ENCODE results near the gene RHOU. TPM values are rescaled to one million over a fixed set of nuclear protein-coding genes. Genes with fewer than 3 reads are reported as not detected.
"Not testable (repeated sequence)": the region's sequence is repeated elsewhere in the genome, so short reads cannot be mapped to it uniquely, and the experiment has no call there.

RHOU gene
- 10 to 100 TPM; 17.9 to 43.5 (median 42.1) TPM for polyA plus RNA-seq
- long read RNA-seq, donor 1 = 0 reads
- long read RNA-seq, donor 2, full-length matches to known transcripts = 10 of 10 reads
- long read RNA-seq, donor 2, partial matches to known transcripts = 0 of 10 reads
- long read RNA-seq, donor 2, other reads (novel, unspliced or antisense) = 0 of 10 reads
- long read RNA-seq, donor 3, full-length matches to known transcripts = 19 of 25 reads
- long read RNA-seq, donor 3, partial matches to known transcripts = 0 of 25 reads
- long read RNA-seq, donor 3, other reads (novel, unspliced or antisense) = 6 of 25 reads
- long read RNA-seq, donor 4 = 0 reads
- long read RNA-seq, donor 5, full-length matches to known transcripts = 6 of 6 reads
- long read RNA-seq, donor 5, partial matches to known transcripts = 0 of 6 reads
- long read RNA-seq, donor 5, other reads (novel, unspliced or antisense) = 0 of 6 reads
- long read RNA-seq, donor 6, full-length matches to known transcripts = 13 of 13 reads
- long read RNA-seq, donor 6, partial matches to known transcripts = 0 of 13 reads
- long read RNA-seq, donor 6, other reads (novel, unspliced or antisense) = 0 of 13 reads
- long read RNA-seq, donor 7 = 0 reads
- long read RNA-seq, donor 8, full-length matches to known transcripts = 1 of 1 reads
- long read RNA-seq, donor 8, partial matches to known transcripts = 0 of 1 reads
- long read RNA-seq, donor 8, other reads (novel, unspliced or antisense) = 0 of 1 reads
- long read RNA-seq, donor 9, full-length matches to known transcripts = 3 of 3 reads
- long read RNA-seq, donor 9, partial matches to known transcripts = 0 of 3 reads
- long read RNA-seq, donor 9, other reads (novel, unspliced or antisense) = 0 of 3 reads
- long read RNA-seq, donor 10, full-length matches to known transcripts = 15 of 20 reads
- long read RNA-seq, donor 10, partial matches to known transcripts = 0 of 20 reads
- long read RNA-seq, donor 10, other reads (novel, unspliced or antisense) = 5 of 20 reads

DNA sequence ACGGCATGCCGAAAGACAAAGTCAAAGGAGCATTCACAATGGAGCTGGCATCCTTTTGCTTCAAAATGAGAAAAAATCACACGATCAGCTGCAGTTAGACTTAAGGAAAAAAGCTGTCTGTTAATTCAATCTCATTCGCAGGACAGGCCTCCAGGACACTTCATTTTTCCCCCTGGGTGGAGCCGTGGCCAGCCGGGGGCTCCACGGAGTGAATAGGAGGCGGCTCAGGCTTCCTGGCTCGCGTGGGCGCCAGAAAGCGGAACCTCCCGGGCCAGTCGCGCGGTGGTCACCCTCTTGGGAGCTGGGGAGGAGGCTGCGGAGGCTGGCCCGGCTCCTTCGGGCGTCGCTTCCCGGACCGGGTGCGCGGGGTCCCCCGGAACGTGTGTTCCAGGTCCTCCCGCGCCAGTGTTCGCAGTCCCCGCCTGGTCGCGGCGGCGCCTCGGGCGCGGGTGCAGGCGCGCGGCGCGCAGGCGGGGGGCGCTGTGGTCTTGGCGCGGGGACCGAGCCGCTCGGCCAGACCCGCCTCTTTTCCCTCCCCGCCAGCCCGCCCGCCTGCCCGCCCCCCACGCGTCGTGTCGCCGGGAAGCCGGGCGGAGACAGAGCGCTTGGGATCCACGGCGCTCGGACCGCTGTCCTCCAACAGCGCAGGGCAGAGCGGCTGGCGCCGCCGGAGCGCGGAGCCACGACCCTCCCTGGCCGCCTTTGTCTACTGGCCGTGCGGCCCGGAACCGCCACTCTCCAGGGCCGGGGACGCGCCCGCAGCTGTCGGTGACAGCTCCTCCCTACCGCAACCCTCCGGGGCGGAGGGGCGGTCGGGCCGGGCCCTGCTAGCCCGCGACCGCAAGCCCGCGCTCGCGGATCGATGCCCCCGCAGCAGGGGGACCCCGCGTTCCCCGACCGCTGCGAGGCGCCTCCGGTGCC lies at the start of gene RHOU:
RHOU (plus strand) TSS at position 599 of the 921 bp plus-strand sequence; CDS start at position 863, 264 bp downstream.
- no peaks in the 10 kb centered on the region for H3K27me3 ChIP-seq (ENCODE audit: control insufficient read depth in 3 of 3, insufficient read depth in 3 of 3, low read length in 3 of 3)
- WGBS, 3 donors = 1% methylated on average over 56 to 107 of the region's 107 CpGs
- H3K27ac ChIP-seq (ENCODE audit: low read depth in 1 of 3, low read length in 2 of 3) = peak within 1 kb of the TSS; percentile 89 to 97 (median 92)
- H3K4me1 ChIP-seq (ENCODE audit: control insufficient read depth in 3 of 3, insufficient read depth in 2 of 3, low read depth in 1 of 3, low read length in 2 of 3) = peaks cover 0 to 22% (median 0%) of the 10 kb centered on the region in 3 donors
- FAIRE-seq (no peak), DNase-seq (peak; percentile 78 to 93)
- H3K36me3 ChIP-seq (ENCODE audit: control insufficient read depth in 3 of 3, insufficient read depth in 2 of 3, low read depth in 1 of 3, low read length in 3 of 3) = peaks cover 0 to 26% (median 0%) of the 10 kb centered on the region in 3 donors
- no peaks in the 10 kb centered on the region for H3K9me3 ChIP-seq (ENCODE audit: control insufficient read depth in 2 of 2, insufficient read depth in 1 of 2, low read depth in 1 of 2, low read length in 1 of 2)
- peak within 1 kb of the TSS; percentile 69 to 79 (median 76) for H3K4me3 ChIP-seq (ENCODE audit: low read depth in 1 of 3, low read length in 3 of 3)

DNA sequence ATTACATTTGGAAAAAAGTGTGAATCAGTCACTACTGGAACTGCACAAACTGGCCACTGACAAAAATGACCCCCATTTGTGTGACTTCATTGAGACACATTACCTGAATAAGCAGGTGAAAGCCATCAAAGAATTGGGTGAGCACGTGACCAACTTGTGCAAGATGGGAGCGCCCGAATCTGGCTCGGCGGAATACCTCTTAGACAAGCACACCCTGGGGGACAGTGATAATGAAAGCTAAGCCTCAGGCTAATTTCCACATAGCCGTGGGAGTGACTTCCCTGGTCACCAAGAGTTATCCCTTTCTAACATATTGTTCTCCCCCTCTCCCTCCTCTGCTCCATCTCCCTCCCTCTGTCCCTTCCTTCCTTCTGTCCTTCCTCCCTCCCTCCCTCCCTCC lies 47.7 kb upstream of the RHOU start:
- H3K4me1 ChIP-seq (ENCODE audit: control insufficient read depth in 3 of 3, insufficient read depth in 2 of 3, low read depth in 1 of 3, low read length in 2 of 3) = no peaks in the 10 kb centered on the region
- H3K4me3 ChIP-seq (ENCODE audit: low read depth in 1 of 3, low read length in 3 of 3) = no peak overlapping the region
- H3K9me3 ChIP-seq (ENCODE audit: control insufficient read depth in 2 of 2, insufficient read depth in 1 of 2, low read depth in 1 of 2, low read length in 1 of 2) = no peaks in the 10 kb centered on the region
- FAIRE-seq (no peak), DNase-seq (no peak)
- no peak overlapping the region for H3K27ac ChIP-seq (ENCODE audit: low read depth in 1 of 3, low read length in 2 of 3)
- H3K36me3 ChIP-seq (ENCODE audit: control insufficient read depth in 3 of 3, insufficient read depth in 2 of 3, low read depth in 1 of 3, low read length in 3 of 3) = no peaks in the 10 kb centered on the region
- peaks cover 0 to 5% (median 0%) of the 10 kb centered on the region in 3 donors for H3K27me3 ChIP-seq (ENCODE audit: control insufficient read depth in 3 of 3, insufficient read depth in 3 of 3, low read length in 3 of 3)
- 79 to 88% (median 88%) methylated on average over 6 of the region's 6 CpGs for WGBS, 3 donors

DNA sequence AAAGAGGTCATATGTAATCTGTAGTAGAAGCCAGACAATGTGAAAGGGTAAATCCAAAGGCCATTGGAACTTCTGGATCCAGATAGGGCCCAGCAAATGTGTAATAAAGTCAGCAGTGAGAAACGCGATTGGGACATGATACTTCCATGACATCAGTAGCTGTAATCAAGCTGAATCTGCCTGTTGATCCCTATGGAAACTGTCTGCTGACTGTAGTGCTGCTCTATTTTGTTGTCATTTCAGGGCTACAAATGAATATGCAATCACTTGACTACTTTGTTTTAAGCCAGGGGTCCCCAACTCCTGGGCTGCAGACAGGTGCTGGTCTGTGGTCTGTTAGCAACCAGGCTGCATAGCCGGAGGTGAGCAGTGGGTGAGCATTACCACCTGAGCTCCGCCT lies 46.0 kb upstream of the RHOU start:
- no peaks in the 10 kb centered on the region for H3K9me3 ChIP-seq (ENCODE audit: control insufficient read depth in 2 of 2, insufficient read depth in 1 of 2, low read depth in 1 of 2, low read length in 1 of 2)
- no peak overlapping the region for H3K4me3 ChIP-seq (ENCODE audit: low read depth in 1 of 3, low read length in 3 of 3)
- 48 to 82% (median 64%) methylated on average over 4 of the region's 4 CpGs for WGBS, 3 donors
- no peaks in the 10 kb centered on the region for H3K36me3 ChIP-seq (ENCODE audit: control insufficient read depth in 3 of 3, insufficient read depth in 2 of 3, low read depth in 1 of 3, low read length in 3 of 3)
- no peak for FAIRE-seq
- no peaks in the 10 kb centered on the region for H3K4me1 ChIP-seq (ENCODE audit: control insufficient read depth in 3 of 3, insufficient read depth in 2 of 3, low read depth in 1 of 3, low read length in 2 of 3)
- H3K27ac ChIP-seq (ENCODE audit: low read depth in 1 of 3, low read length in 2 of 3) = no peak overlapping the region
- peaks cover 0 to 5% (median 0%) of the 10 kb centered on the region in 3 donors for H3K27me3 ChIP-seq (ENCODE audit: control insufficient read depth in 3 of 3, insufficient read depth in 3 of 3, low read length in 3 of 3)
- DNase-seq = no peak

DNA sequence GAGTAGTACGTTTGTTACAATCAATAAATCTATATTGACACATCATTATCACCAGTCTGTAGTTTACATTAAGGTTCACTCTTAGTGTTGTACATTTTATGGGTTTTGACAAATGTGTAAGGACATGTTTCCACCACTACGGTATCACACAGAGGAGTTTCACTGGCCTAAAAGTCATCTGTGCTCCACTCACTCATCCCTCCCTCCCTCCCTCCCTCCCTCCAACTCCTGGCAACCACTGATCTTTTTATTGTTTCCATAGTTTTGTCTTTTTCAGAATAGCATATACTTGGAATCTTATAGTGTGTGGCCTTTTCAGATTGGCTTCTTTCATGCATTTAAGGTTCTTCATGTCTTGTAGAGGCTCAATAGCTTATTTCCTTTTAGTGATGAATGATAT lies 44.1 kb upstream of the RHOU start:
- DNase-seq = peak in 1 of 2 donors; percentile 2
- 24 to 59% (median 36%) methylated on average over 2 of the region's 2 CpGs for WGBS, 3 donors
- Histone ChIP-seq H3K4me1 (ENCODE audit: control insufficient read depth in 3 of 3, insufficient read depth in 2 of 3, low read depth in 1 of 3, low read length in 2 of 3) (no peaks in the 10 kb centered on the region), H3K36me3 (ENCODE audit: control insufficient read depth in 3 of 3, insufficient read depth in 2 of 3, low read depth in 1 of 3, low read length in 3 of 3) (no peaks in the 10 kb centered on the region), H3K27ac (ENCODE audit: low read depth in 1 of 3, low read length in 2 of 3) (no peak overlapping the region), H3K4me3 (ENCODE audit: low read depth in 1 of 3, low read length in 3 of 3) (no peak overlapping the region), H3K9me3 (ENCODE audit: control insufficient read depth in 2 of 2, insufficient read depth in 1 of 2, low read depth in 1 of 2, low read length in 1 of 2) (no peaks in the 10 kb centered on the region), H3K27me3 (ENCODE audit: control insufficient read depth in 3 of 3, insufficient read depth in 3 of 3, low read length in 3 of 3) (peaks cover 0 to 5% (median 0%) of the 10 kb centered on the region in 3 donors)
- FAIRE-seq = no peak

DNA sequence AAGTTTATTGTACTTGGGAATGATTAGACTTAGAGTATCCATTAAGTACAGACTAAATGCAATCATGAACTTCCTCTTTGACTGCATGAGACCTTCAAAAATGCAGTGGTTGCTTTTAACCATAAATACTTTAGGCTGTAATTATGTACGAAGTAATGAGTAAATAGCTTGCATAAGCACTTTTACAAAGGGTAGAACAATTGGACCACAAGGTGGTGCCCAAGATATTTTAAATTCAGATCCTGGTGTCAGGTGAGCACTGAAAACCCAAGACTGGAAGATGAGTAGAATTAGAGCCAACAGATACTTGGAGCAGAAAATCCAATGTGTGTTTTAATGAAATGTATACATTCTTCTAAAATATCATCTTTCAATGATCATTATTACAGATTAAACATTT lies 43.4 kb upstream of the RHOU start:
- 3 to 22% (median 11%) methylated on average over 1 of the region's 1 CpG for WGBS, 3 donors
- Histone ChIP-seq H3K27ac (ENCODE audit: low read depth in 1 of 3, low read length in 2 of 3) (no peak overlapping the region), H3K9me3 (ENCODE audit: control insufficient read depth in 2 of 2, insufficient read depth in 1 of 2, low read depth in 1 of 2, low read length in 1 of 2) (no peaks in the 10 kb centered on the region), H3K36me3 (ENCODE audit: control insufficient read depth in 3 of 3, insufficient read depth in 2 of 3, low read depth in 1 of 3, low read length in 3 of 3) (no peaks in the 10 kb centered on the region), H3K4me1 (ENCODE audit: control insufficient read depth in 3 of 3, insufficient read depth in 2 of 3, low read depth in 1 of 3, low read length in 2 of 3) (no peaks in the 10 kb centered on the region), H3K27me3 (ENCODE audit: control insufficient read depth in 3 of 3, insufficient read depth in 3 of 3, low read length in 3 of 3) (peaks cover 0 to 5% (median 0%) of the 10 kb centered on the region in 3 donors), H3K4me3 (ENCODE audit: low read depth in 1 of 3, low read length in 3 of 3) (no peak overlapping the region)
- FAIRE-seq (no peak), DNase-seq (peak; percentile 71 to 84)

DNA sequence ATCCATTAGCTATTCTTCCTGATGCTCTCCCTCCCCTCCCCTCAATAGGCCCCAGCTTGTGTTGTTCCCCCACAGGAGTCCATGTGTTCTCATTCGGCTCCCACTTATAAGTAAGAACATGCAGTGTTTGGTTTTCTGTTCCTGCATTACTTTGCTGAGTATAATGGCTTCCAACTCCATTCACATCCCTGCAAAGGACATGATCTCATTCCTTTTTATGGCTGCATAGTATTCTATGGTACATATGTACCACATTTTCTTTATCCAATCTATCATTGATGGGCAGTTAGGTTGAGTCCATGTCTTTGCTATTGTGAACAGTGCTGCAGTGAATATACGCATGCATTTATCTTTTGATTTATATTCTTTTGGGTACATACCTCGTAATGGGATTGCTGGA lies 40.8 kb upstream of the RHOU start:
- not testable (repeated sequence) for H3K27me3 ChIP-seq (ENCODE audit: control insufficient read depth in 3 of 3, insufficient read depth in 3 of 3, low read length in 3 of 3); FAIRE-seq; H3K4me3 ChIP-seq (ENCODE audit: low read depth in 1 of 3, low read length in 3 of 3); H3K27ac ChIP-seq (ENCODE audit: low read depth in 1 of 3, low read length in 2 of 3); H3K36me3 ChIP-seq (ENCODE audit: control insufficient read depth in 3 of 3, insufficient read depth in 2 of 3, low read depth in 1 of 3, low read length in 3 of 3); H3K9me3 ChIP-seq (ENCODE audit: control insufficient read depth in 2 of 2, insufficient read depth in 1 of 2, low read depth in 1 of 2, low read length in 1 of 2); DNase-seq; H3K4me1 ChIP-seq (ENCODE audit: control insufficient read depth in 3 of 3, insufficient read depth in 2 of 3, low read depth in 1 of 3, low read length in 2 of 3)
- 96 to 99% (median 97%) methylated on average over 3 of the region's 3 CpGs for WGBS, 3 donors

DNA sequence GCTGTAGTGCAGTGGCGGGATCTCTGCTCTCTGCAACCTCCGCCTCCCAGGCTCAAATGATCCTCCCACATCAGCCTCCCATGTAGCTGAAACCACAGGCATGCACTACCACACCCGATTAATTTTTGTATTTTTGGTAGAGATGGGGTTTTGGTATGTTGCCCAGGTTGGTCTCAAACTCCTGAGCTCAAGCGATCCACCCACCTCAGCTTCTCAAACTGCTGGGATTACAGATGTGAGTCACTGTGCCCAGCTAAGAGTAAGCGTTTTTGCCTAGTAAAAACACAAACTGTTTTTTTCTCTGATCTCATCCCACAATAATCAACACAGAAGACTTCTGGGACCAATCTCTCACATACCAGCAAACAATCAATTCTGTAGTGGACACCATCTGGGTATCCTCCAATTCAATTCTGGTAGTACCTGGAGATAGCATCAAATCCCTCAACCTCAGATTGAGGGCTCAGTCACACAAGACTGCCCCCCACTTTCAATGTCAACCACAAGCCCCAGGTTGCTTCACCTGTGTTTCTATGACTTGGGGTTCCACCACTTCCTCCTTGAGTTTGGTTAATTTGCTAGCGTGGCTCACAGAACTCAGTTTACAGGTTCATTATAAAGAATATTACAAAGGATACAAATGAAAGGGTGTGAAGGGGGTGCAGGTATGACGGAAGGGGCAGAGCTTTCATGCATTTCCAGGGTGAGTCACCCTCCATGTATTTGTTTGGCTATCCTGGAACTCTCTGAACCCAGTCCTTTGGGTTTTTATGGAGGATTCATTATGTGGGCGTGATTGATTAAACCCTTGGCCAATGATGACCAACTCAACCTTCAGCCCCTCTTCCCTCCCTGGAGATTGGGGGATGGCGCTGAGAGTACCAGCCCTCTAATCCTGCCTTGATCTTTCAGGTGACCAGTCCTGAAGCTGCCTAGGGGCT lies 40.0 kb upstream of the RHOU start:
- Histone ChIP-seq H3K9me3 (ENCODE audit: control insufficient read depth in 2 of 2, insufficient read depth in 1 of 2, low read depth in 1 of 2, low read length in 1 of 2) (no peaks in the 10 kb centered on the region), H3K27me3 (ENCODE audit: control insufficient read depth in 3 of 3, insufficient read depth in 3 of 3, low read length in 3 of 3) (no peaks in the 10 kb centered on the region), H3K4me1 (ENCODE audit: control insufficient read depth in 3 of 3, insufficient read depth in 2 of 3, low read depth in 1 of 3, low read length in 2 of 3) (no peaks in the 10 kb centered on the region), H3K4me3 (ENCODE audit: low read depth in 1 of 3, low read length in 3 of 3) (no peak overlapping the region), H3K36me3 (ENCODE audit: control insufficient read depth in 3 of 3, insufficient read depth in 2 of 3, low read depth in 1 of 3, low read length in 3 of 3) (no peaks in the 10 kb centered on the region), H3K27ac (ENCODE audit: low read depth in 1 of 3, low read length in 2 of 3) (no peak overlapping the region)
- DNase-seq (no peak), FAIRE-seq (no peak)
- WGBS, 3 donors = 73 to 80% (median 79%) methylated on average over 9 of the region's 9 CpGs

Data from small intestine (tissue), 16 donors.